K562 (cell line): ENCODE data around the gene PYDC2. TPM values are rescaled to one million over a fixed set of nuclear protein-coding genes. Genes with fewer than 3 reads are reported as not detected.

Experiments used
- ATAC-seq: fragments of 200-7000 bp; cut with Tn5 transposase; 3 replicates; pipeline ENCODE4 v1.9.1; 2020; ENCODE audit warnings: moderate library complexity
- BruUV-seq: library from RNA; stranded (reverse); fragments of 400-500 nt; replicated peaks from 2 replicates; lab custom pipeline; 2021; lab: Mats Ljungman, UMichigan
- CTCF ChIA-PET: fragments of 300-600 bp; formaldehyde crosslinking; extraction: SDS; loops from one replicate; lab custom pipeline; 2021; ENCODE audit warnings: low intra/inter-chr PET ratio; lab: Yijun Ruan, JAX
- POLR2A ChIA-PET: fragments of 300-600, 350-650 bp; sonication (Branson Sonifier 250); formaldehyde crosslinking; extraction: SDS; loops from one replicate; lab custom pipeline; 2021; ENCODE audit warnings: antibody characterized with exemption, inconsistent platforms; lab: Yijun Ruan, JAX
- DNase-seq, 4 experiments: peaks; one replicate each; pipeline versions ENCODE4 v3.0.0 to v3.0.0-alpha.2; 2011 to 2018; ENCODE audit warnings: low spot score in 3 of 4, mixed read lengths in 3 of 4; ENCODE audit errors: extremely low read depth in 1 of 4
- FAIRE-seq: peaks from 2 replicates; lab custom pipeline; 2011; peaks lifted over from hg19 to GRCh38; lab: Jason Lieb, UNC
- H2AFZ ChIP-seq: 2 replicates; pipeline ENCODE4 v1.6.0; 2011; ENCODE audit warnings: low read depth, low read length, control low read depth, inconsistent platforms
- H3K27ac ChIP-seq: fragments of 200-600 bp; 3 replicates; pipeline ENCODE4 v1.8.0; 2011; ENCODE audit warnings: low read depth, mild to moderate bottlenecking, control low read depth, inconsistent platforms, low read length, moderate library complexity, mixed read lengths; ENCODE audit errors: extremely low read depth
- H3K27me3 ChIP-seq, 2 experiments: fragments of 300-600 bp in 1 of 2; 2 replicates in 1 of 2; 3 replicates in 1 of 2; pipeline versions ENCODE4 v1.6.0 to v1.8.0; 2011; ENCODE audit warnings: inconsistent platforms in 2 of 2, low read length in 2 of 2, mild to moderate bottlenecking in 1 of 2, mixed read lengths in 1 of 2, moderate library complexity in 1 of 2; ENCODE audit not compliant: control insufficient read depth in 2 of 2, insufficient read depth in 2 of 2
- H3K36me3 ChIP-seq: fragments of 300-600 bp; 3 replicates; pipeline ENCODE4 v1.8.0; 2011; ENCODE audit warnings: mild to moderate bottlenecking, low read length, inconsistent platforms; ENCODE audit not compliant: control insufficient read depth, insufficient read depth
- H3K4me1 ChIP-seq, 2 experiments: fragments of 200-600 bp in 1 of 2; replicated peaks in 1 of 2; 2 replicates in 1 of 2; 3 replicates in 1 of 2; pipeline versions ENCODE4 v1.5.1 to v1.8.0; 2011; ENCODE audit warnings: inconsistent platforms in 2 of 2, low read length in 2 of 2, mild to moderate bottlenecking in 1 of 2, mixed read lengths in 1 of 2, moderate library complexity in 1 of 2; ENCODE audit not compliant: control insufficient read depth in 2 of 2, insufficient read depth in 2 of 2
- H3K4me2 ChIP-seq: 2 replicates; pipeline ENCODE4 v1.6.1; 2011; ENCODE audit warnings: low read length, control low read depth, inconsistent platforms, mixed read lengths; ENCODE audit not compliant: insufficient read depth
- H3K4me3 ChIP-seq: fragments of 200-600 bp; sonication (generic), shearing (Covaris generic); 2 replicates; pipeline ENCODE4 v1.5.1; 2016; ENCODE audit warnings: control low read depth, inconsistent platforms
- H3K79me2 ChIP-seq: fragments of 200-600 bp; 3 replicates; pipeline ENCODE4 v1.8.0; 2011; ENCODE audit warnings: low read length, inconsistent platforms; ENCODE audit not compliant: control insufficient read depth, insufficient read depth
- H3K9ac ChIP-seq, 2 experiments: 2 replicates each; pipeline versions ENCODE4 v1.6.0 to v1.6.1; 2011; ENCODE audit warnings: low read depth in 2 of 2, low read length in 2 of 2, control low read depth in 1 of 2, inconsistent platforms in 1 of 2, mild to moderate bottlenecking in 1 of 2, mixed read lengths in 1 of 2; ENCODE audit not compliant: insufficient read depth in 1 of 2
- H3K9me1 ChIP-seq: one replicate; pipeline ENCODE4 v1.6.0; 2011; ENCODE audit warnings: inconsistent platforms, mild to moderate bottlenecking, low read length, moderate library complexity; ENCODE audit not compliant: control insufficient read depth, insufficient read depth
- H3K9me3 ChIP-seq: replicated peaks from 2 replicates; pipeline ENCODE4 v1.5.1; 2011; ENCODE audit warnings: low read depth, low read length, inconsistent platforms; ENCODE audit not compliant: control insufficient read depth, insufficient read depth
- H4K20me1 ChIP-seq: replicated peaks from 2 replicates; pipeline ENCODE4 v1.6.1; 2011; ENCODE audit warnings: low read length, inconsistent platforms, mixed read lengths; ENCODE audit not compliant: control insufficient read depth, insufficient read depth
- HNRNPH1 ChIP-seq: fragments of 200-400 bp; formaldehyde crosslinking; optimal IDR thresholded peaks from 2 replicates; pipeline ENCODE3; 2017; ENCODE audit warnings: low read depth, mild to moderate bottlenecking, low read length, moderate library complexity
- KAT8 ChIP-seq: fragments of 450-650 bp; IDR thresholded peaks from 2 replicates; pipeline ENCODE4 v1.6.1; 2016; ENCODE audit warnings: low read depth, mild to moderate bottlenecking
- L3MBTL2 ChIP-seq: fragments of 450-650 bp; IDR thresholded peaks from 2 replicates; pipeline ENCODE4 v1.6.1; 2016; ENCODE audit warnings: mild to moderate bottlenecking, moderate library complexity
- RBM25 ChIP-seq: fragments of 200-400 bp; formaldehyde crosslinking; IDR thresholded peaks from 2 replicates; pipeline ENCODE4 v1.6.1; 2018; ENCODE audit warnings: low read length, low read depth, moderate library complexity; ENCODE audit not compliant: severe bottlenecking
- SRSF9 ChIP-seq: fragments of 200-400 bp; formaldehyde crosslinking; IDR thresholded peaks from 2 replicates; pipeline ENCODE4 v1.6.1; 2017; ENCODE audit warnings: low read depth, low read length, borderline replicate concordance
- TAL1 ChIP-seq: fragments of 450-650 bp; IDR thresholded peaks from 2 replicates; pipeline ENCODE4 v1.6.1; 2016; ENCODE audit warnings: mild to moderate bottlenecking
- TCF7L2 ChIP-seq: fragments of 150-350 bp; IDR thresholded peaks from 2 replicates; pipeline ENCODE4 v1.6.1; 2016; ENCODE audit warnings: low read depth, mild to moderate bottlenecking, low read length, moderate library complexity
- ZNF445 ChIP-seq: fragments of 250-450 bp; sonication (Bioruptor Pico); IDR thresholded peaks from 2 replicates; pipeline ENCODE4 v1.4.0; 2020; ENCODE audit warnings: low read depth, mild to moderate bottlenecking, moderate library complexity
- WGBS: fragments of 100-300 bp; shearing (Covaris generic); methylation state at CpG from one replicate; pipeline ENCODE4 v1.1.6; 2016; ENCODE audit warnings: low coverage, mixed read lengths; ENCODE audit not compliant: insufficient coverage; ENCODE audit errors: missing lambda C conversion rate; 5-methylcytosine and 5-hydroxymethylcytosine counted together
- in situ Hi-C: fragments of 300-500 bp; cut with MboI; formaldehyde crosslinking; loops from 4 replicates; pipeline ENCODE4 v1.15.0; 2018; ENCODE audit warnings: inconsistent platforms, mixed read lengths
- intact Hi-C: fragments of 100-400 bp; cut with micrococcal nuclease; formaldehyde crosslinking; loops from 2 replicates; pipeline ENCODE4 v1.14.2; 2022
- polyA plus RNA-seq, 8 experiments: library from polyadenylated mRNA; depleted of rRNA in 4 of 8; stranded (reverse) in 5 of 8; unstranded in 3 of 8; fragments of >200 nt; fragmentation: Nextera tagmentation in 2 of 8; fragmentation: Illumina TruSeq in 1 of 8; extraction: Ambion mirVana in 2 of 8; extraction: Trizol in 1 of 8; gene quantifications; 2 replicates each; pipeline versions ENCODE4 v1.2.1 to v1.2.3, GENCODE V29; 2011 to 2014; ENCODE audit warnings: inconsistent platforms in 1 of 8, missing spikeins in 1 of 8
- total RNA-seq, 7 experiments: library from RNA; depleted of rRNA in 6 of 7; stranded (reverse); fragments of >200 nt in 6 of 7; fragmentation: Illumina TruSeq in 2 of 7; extraction: Trizol in 2 of 7; gene quantifications; 2 replicates each; pipeline versions ENCODE4 v1.2.1 to v1.2.3, GENCODE V29; 2011 to 2021; ENCODE audit warnings: low replicate concordance in 1 of 7
- TF ChIP-seq, protein P1 (sequence below): IDR thresholded peaks from 2 replicates; pipeline ENCODE4 v1.6.1; 2011; ENCODE audit warnings: borderline replicate concordance, low read depth, mild to moderate bottlenecking, moderate library complexity, low read length; ENCODE audit not compliant: insufficient read depth, poor library complexity, severe bottlenecking

The PYDC2 gene
- total and polyA plus RNA-seq, 9 of the 15 experiments (the other 6 are each of a cell fraction or from before 2014, with no cell fraction given), result 4.0 to 7.6 (median 5.1) TPM; not detected in 5

DNA sequence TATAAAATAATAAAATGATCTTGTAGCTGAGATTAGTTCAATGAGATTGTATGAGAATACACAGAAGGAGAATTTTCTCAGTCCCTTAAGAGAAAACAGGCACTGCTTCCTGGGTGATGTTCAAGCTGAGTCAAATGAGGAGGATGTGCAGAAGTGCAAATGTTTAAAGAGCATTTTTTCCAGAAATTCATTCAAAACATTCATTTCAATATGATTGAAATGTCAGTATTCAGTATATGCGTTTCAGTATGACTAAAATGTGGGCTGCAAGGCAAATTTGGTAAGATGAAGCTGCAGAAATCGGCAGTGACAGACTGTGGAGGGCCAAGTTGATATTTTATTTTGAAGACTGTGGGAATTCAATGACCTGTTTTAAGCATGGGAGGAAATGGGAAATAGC lies 19.3 kb upstream of the PYDC2 start (continued):
- TF ChIP-seq L3MBTL2 (no peak), TCF7L2 (no peak)
- TF ChIP-seq, all 486 proteins: peak for 0

DNA sequence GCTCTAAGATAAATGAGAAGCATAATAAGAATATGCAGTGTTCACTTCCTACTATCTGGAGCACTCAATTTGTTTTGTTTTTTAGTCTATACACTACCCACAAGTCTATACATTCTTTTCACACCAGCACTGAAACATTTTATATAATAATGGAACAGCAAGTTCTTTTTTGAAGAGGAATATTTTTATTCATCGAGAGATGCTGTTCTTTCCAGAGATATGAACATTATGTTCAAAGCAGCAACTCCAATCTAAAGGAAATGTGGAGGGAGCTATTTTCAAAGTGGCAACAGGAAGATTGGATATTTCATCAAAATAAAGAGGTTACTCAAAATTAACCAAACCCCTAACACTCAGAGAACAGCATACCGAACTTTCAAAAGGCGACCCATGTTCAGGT lies 16.4 kb upstream of the PYDC2 start:
- TF ChIP-seq KAT8 (no peak), HNRNPH1 (no peak), TAL1 (no peak), ZNF445 (CRISPR knock-in tag) (no peak), RBM25 (no peak), SRSF9 (no peak)
- TF ChIP-seq, protein P1, sequence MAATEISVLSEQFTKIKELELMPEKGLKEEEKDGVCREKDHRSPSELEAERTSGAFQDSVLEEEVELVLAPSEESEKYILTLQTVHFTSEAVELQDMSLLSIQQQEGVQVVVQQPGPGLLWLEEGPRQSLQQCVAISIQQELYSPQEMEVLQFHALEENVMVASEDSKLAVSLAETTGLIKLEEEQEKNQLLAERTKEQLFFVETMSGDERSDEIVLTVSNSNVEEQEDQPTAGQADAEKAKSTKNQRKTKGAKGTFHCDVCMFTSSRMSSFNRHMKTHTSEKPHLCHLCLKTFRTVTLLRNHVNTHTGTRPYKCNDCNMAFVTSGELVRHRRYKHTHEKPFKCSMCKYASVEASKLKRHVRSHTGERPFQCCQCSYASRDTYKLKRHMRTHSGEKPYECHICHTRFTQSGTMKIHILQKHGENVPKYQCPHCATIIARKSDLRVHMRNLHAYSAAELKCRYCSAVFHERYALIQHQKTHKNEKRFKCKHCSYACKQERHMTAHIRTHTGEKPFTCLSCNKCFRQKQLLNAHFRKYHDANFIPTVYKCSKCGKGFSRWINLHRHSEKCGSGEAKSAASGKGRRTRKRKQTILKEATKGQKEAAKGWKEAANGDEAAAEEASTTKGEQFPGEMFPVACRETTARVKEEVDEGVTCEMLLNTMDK, result no peak
- WGBS, result 75% methylated on average over 3 of the region's 3 CpGs
- no peaks in the 10 kb centered on the region for H3K9me1 ChIP-seq
- peaks cover 8% of the 10 kb centered on the region; the same call in 2 of the 3 replicates for H3K36me3 ChIP-seq
- ATAC-seq (no peak), DNase-seq (no peak), FAIRE-seq (no peak)
- no peaks in the 10 kb centered on the region for H4K20me1 ChIP-seq
- H3K9me3 ChIP-seq, result no peaks in the 10 kb centered on the region
- in situ Hi-C loops, result no loop called here
- no peak overlapping the region for H3K4me3 ChIP-seq
- peaks cover 86% of the 10 kb centered on the region for H3K79me2 ChIP-seq
- no TSS peak for BruUV-seq
- H3K27ac ChIP-seq, result no peak overlapping the region
- no peaks in the 10 kb centered on the region for H3K4me1 ChIP-seq
- intact Hi-C loops, result no loop called here
- no peaks in the 10 kb centered on the region for H3K27me3 ChIP-seq
- H3K9ac ChIP-seq, result no peak overlapping the region
- H3K4me2 ChIP-seq, result no peak overlapping the region
- no peak overlapping the region for H2AFZ ChIP-seq
- POLR2A ChIA-PET, result interaction anchor here (1.1 kb wide), 1 partner anchor 19 kb away, joined by 3 read pairs; no protein-coding TSS in a partner anchor
- CTCF ChIA-PET, result no interaction called here
